Measurements from ENCODE around the gene HEATR9. TPM values are rescaled to one million over a fixed set of nuclear protein-coding genes. Genes with fewer than 3 reads are reported as not detected.

HEATR9 gene
- total RNA-seq, 4 donors from 2014 or later, result not detected

GRCh38 chr17:35878361-35878760 is 9.7 kb upstream of the HEATR9 start:
- H3K36me3 ChIP-seq, result no peaks in the 10 kb centered on the region
- in situ Hi-C loops (cut with MboI; ENCODE audit: low sequenced_read_pairs in 4 of 4) (no loop called here), intact Hi-C loops (cut with DNase I; ENCODE audit: low total_unique reads) (no loop called here)
- no peaks in the 10 kb centered on the region for H3K27me3 ChIP-seq
- no peak overlapping the region for H3K27ac ChIP-seq
- TF ChIP-seq CTCF (IDR thresholded peaks at IDR 0.05 in 4 of 5, conservative IDR thresholded peaks at IDR 0.05 in 1 of 5) (no peak), POLR2A (IDR thresholded peaks at IDR 0.05) (no peak)
- DNase-seq (no peak), ATAC-seq (no peak)
- no peak overlapping the region for H3K4me3 ChIP-seq
- H3K4me1 ChIP-seq, result no peaks in the 10 kb centered on the region
- no peaks in the 10 kb centered on the region for H3K9me3 ChIP-seq

- Histone ChIP-seq H3K4me1 (no peaks in the 10 kb centered on the region), H3K27me3 (no peaks in the 10 kb centered on the region), H3K9me3 (no peaks in the 10 kb centered on the region), H3K27ac (no peak overlapping the region), H3K4me3 (no peak overlapping the region), H3K36me3 (no peaks in the 10 kb centered on the region)
- DNase-seq (no peak), ATAC-seq (no peak)
- TF ChIP-seq POLR2A (IDR thresholded peaks at IDR 0.05), result no peak
- TF ChIP-seq CTCF (IDR thresholded peaks at IDR 0.05 in 4 of 5, conservative IDR thresholded peaks at IDR 0.05 in 1 of 5), result no peak
- in situ Hi-C loops (cut with MboI; ENCODE audit: low sequenced_read_pairs in 4 of 4), result no loop called here
- intact Hi-C loops (cut with DNase I; ENCODE audit: low total_unique reads), result no loop called here
These were observed 8.8 kb upstream of the HEATR9 start for GRCh38 chr17:35877345-35878029.

GRCh38 chr17:35876534-35876933 is 7.8 kb upstream of the HEATR9 start:
- TF ChIP-seq POLR2A (IDR thresholded peaks at IDR 0.05) (no peak), CTCF (IDR thresholded peaks at IDR 0.05 in 4 of 5, conservative IDR thresholded peaks at IDR 0.05 in 1 of 5) (no peak)
- Histone ChIP-seq H3K9me3 (no peaks in the 10 kb centered on the region), H3K27me3 (no peaks in the 10 kb centered on the region), H3K36me3 (no peaks in the 10 kb centered on the region), H3K4me3 (no peak overlapping the region), H3K27ac (no peak overlapping the region), H3K4me1 (no peaks in the 10 kb centered on the region)
- intact Hi-C loops (cut with DNase I; ENCODE audit: low total_unique reads) (no loop called here), in situ Hi-C loops (cut with MboI; ENCODE audit: low sequenced_read_pairs in 4 of 4) (no loop called here)
- DNase-seq (no peak), ATAC-seq (no peak)

- Histone ChIP-seq H3K27me3 (no peaks in the 10 kb centered on the region), H3K4me1 (no peaks in the 10 kb centered on the region), H3K4me3 (no peak overlapping the region), H3K36me3 (no peaks in the 10 kb centered on the region), H3K9me3 (no peaks in the 10 kb centered on the region), H3K27ac (no peak overlapping the region)
- in situ Hi-C loops (cut with MboI; ENCODE audit: low sequenced_read_pairs in 4 of 4), result no loop called here
- intact Hi-C loops (cut with DNase I; ENCODE audit: low total_unique reads), result no loop called here
- no peak for ATAC-seq
- no peak for TF ChIP-seq CTCF (IDR thresholded peaks at IDR 0.05 in 4 of 5, conservative IDR thresholded peaks at IDR 0.05 in 1 of 5)
- TF ChIP-seq POLR2A (IDR thresholded peaks at IDR 0.05), result no peak
- no peak for DNase-seq
These were observed 7.1 kb upstream of the HEATR9 start for GRCh38 chr17:35875800-35876139.

All from gastrocnemius medialis (tissue), 4 donors.